Measurements from ENCODE around the gene SEPTIN8. TPM values are rescaled to one million over a fixed set of nuclear protein-coding genes. Genes with fewer than 3 reads are reported as not detected.

Gene SEPTIN8
- total RNA-seq, 1 experiment from 2014 or later: 38.2 TPM

- H3K27ac ChIP-seq (ENCODE audit: insufficient read length, low read depth, low read length): no peak overlapping the region
- no peaks in the 10 kb centered on the region for H3K27me3 Mint-ChIP-seq (ENCODE audit: low read depth)
Measured at GRCh38 chr5:132718544-132719312, 58.3 kb downstream of the SEPTIN8 start.

More at GRCh38 chr5:132718544-132719312, 58.3 kb downstream of the SEPTIN8 start:
- H2BK15ac ChIP-seq (ENCODE audit: low read depth, low read length): no peak overlapping the region
- no peak overlapping the region for H4K91ac ChIP-seq (ENCODE audit: insufficient read length, low read depth, low read length)
- no peak overlapping the region for H3K9ac ChIP-seq (ENCODE audit: extremely low read depth, insufficient read length, low read length)
- no peaks in the 10 kb centered on the region for H3K27me3 ChIP-seq (ENCODE audit: insufficient read depth, low read length)
- no peaks in the 10 kb centered on the region for H3K79me1 ChIP-seq (ENCODE audit: insufficient read depth, low read depth, low read length, poor library complexity, severe bottlenecking)
- no peak overlapping the region for H2BK20ac ChIP-seq (ENCODE audit: low read depth, low read length, poor library complexity, severe bottlenecking)
- H2BK12ac ChIP-seq (ENCODE audit: insufficient read length, low read depth, low read length): no peak overlapping the region
- H3K18ac ChIP-seq (ENCODE audit: insufficient read length, low read depth, low read length): no peak overlapping the region
- no peak overlapping the region for H3K56ac ChIP-seq (ENCODE audit: insufficient read length, low read depth, low read length)
- no peaks in the 10 kb centered on the region for H3K9me3 ChIP-seq (ENCODE audit: control insufficient read depth, low read depth, low read length)
- H3K27ac Mint-ChIP-seq: no peak overlapping the region
- H3K4me1 ChIP-seq (ENCODE audit: insufficient read depth, low read length): no peaks in the 10 kb centered on the region
- no peaks in the 10 kb centered on the region for H3K9me3 Mint-ChIP-seq
- DNase-seq: no peak
- no peak overlapping the region for H4K5ac ChIP-seq (ENCODE audit: insufficient read length, low read depth, low read length)
- H2BK120ac ChIP-seq (ENCODE audit: low read depth, low read length, poor library complexity, severe bottlenecking): no peak overlapping the region
- H3K23me2 ChIP-seq (ENCODE audit: insufficient read length, low read depth, low read length, poor library complexity, severe bottlenecking): no peaks in the 10 kb centered on the region
- no peak overlapping the region for H3K4ac ChIP-seq (ENCODE audit: low read depth, low read length)
- H3K79me2 ChIP-seq (ENCODE audit: insufficient read depth, low read length): no peaks in the 10 kb centered on the region
- no peak overlapping the region for H3K14ac ChIP-seq (ENCODE audit: insufficient read depth, low read length)
- H3K36me3 Mint-ChIP-seq (ENCODE audit: insufficient read depth in 1 of 3, low read depth in 3 of 3): peaks cover 0 to 6% (median 0%) of the 10 kb centered on the region in 3 experiments; a peak in 1 of 7 replicates
- H3K23ac ChIP-seq (ENCODE audit: insufficient read length, low read depth, low read length): no peak overlapping the region
- H3K4me3 Mint-ChIP-seq: no peak overlapping the region
- no peak for TF ChIP-seq CTCF (conservative IDR thresholded peaks at IDR 0.05)
- WGBS (ENCODE audit: extremely low coverage, insufficient read length, low lambda C conversion rate): no CpG with 5 or more reads among the region's 5 CpGs
- no peak overlapping the region for H3K4me2 ChIP-seq (ENCODE audit: insufficient read depth, insufficient read length, low read length)
- no peak overlapping the region for H4K8ac ChIP-seq (replicated peaks; ENCODE audit: insufficient read length, low read depth, low read length)
- H2BK5ac ChIP-seq (ENCODE audit: insufficient read length, low read length): no peak overlapping the region
- H4K20me1 ChIP-seq (ENCODE audit: control insufficient read depth, insufficient read depth, insufficient read length): no peaks in the 10 kb centered on the region
- no peak overlapping the region for H2AK5ac ChIP-seq (ENCODE audit: insufficient read length, low read length)
- no peaks in the 10 kb centered on the region for H3K4me1 Mint-ChIP-seq
- H3T11ph ChIP-seq (ENCODE audit: low read length): no peak overlapping the region
- H2AFZ ChIP-seq (ENCODE audit: low read length): no peak overlapping the region

Data from H9 (cell line).